PC-3 (cell line): ENCODE results near the gene GGA1.
A peak's percentile ranks its signal among the peaks of the same experiment; 100 is the strongest.

Source experiments
- CTCF ChIP-seq: fragments of 300-600 bp; sonication (generic); conservative IDR thresholded peaks from 2 replicates; pipeline ENCODE4 v1.5.1; 2017; ENCODE audit warnings: antibody characterized with exemption, low read depth, mild to moderate bottlenecking, low read length
- EZH2 ChIP-seq: fragments of 300-600 bp; sonication (generic); IDR thresholded peaks from one replicate; pipeline ENCODE4 v1.6.1; 2017; ENCODE audit warnings: antibody characterized with exemption, mild to moderate bottlenecking, low read length; ENCODE audit not compliant: unreplicated experiment
- EZH2phosphoT487 ChIP-seq: fragments of 300-600 bp; sonication (generic); IDR thresholded peaks from 2 replicates; pipeline ENCODE4 v1.6.1; 2018; ENCODE audit warnings: mild to moderate bottlenecking, antibody characterized with exemption, low read length, borderline replicate concordance

GRCh38 chr22:37561212-37562048 lies 47.2 kb upstream of the GGA1 start:
- TF ChIP-seq CTCF (peak; percentile 74), EZH2 (no peak), EZH2phosphoT487 (no peak)
